Hematopoietic multipotent progenitor cell treated with erythropoietin and hydrocortisone succinate and interleukin-3 and kit ligand, for 17 days (in vitro differentiated cells): Measurements from ENCODE around the gene CGREF1.
A peak's percentile ranks its signal among the peaks of the same experiment; 100 is the strongest.
"Not testable (repeated sequence)": the region's sequence is repeated elsewhere in the genome, so short reads cannot be mapped to it uniquely, and the experiment has no call there.

Source experiments
- DNase-seq: peaks from one replicate; pipeline ENCODE4 v3.0.0-alpha.2; 2015; ENCODE audit warnings: low spot score

Gene CGREF1

GRCh38 chr2:27111392-27112078 lies 7.4 kb downstream of the CGREF1 start:
- DNase-seq = not testable (repeated sequence)

GRCh38 chr2:27110603-27111352 lies 8.2 kb downstream of the CGREF1 start:
- not testable (repeated sequence) for DNase-seq

GRCh38 chr2:27109083-27109482 lies 9.8 kb downstream of the CGREF1 start:
- no peak for DNase-seq

- DNase-seq = no peak
Measured at GRCh38 chr2:27108221-27108620, 10.7 kb downstream of the CGREF1 start.

- no peak for DNase-seq
Measured at GRCh38 chr2:27105981-27106380, 12.9 kb downstream of the CGREF1 start.

- no peak for DNase-seq
Measured at GRCh38 chr2:27102329-27102728, 16.6 kb downstream of the CGREF1 start.

GRCh38 chr2:27100036-27100435 lies 18.9 kb downstream of the CGREF1 start:
- DNase-seq = no peak

- DNase-seq = no peak
Measured at GRCh38 chr2:27099334-27099955, 19.5 kb downstream of the CGREF1 start.

- no peak for DNase-seq
Measured at GRCh38 chr2:27097341-27097740, 21.6 kb downstream of the CGREF1 start.

GRCh38 chr2:27096748-27097297 lies 22.1 kb downstream of the CGREF1 start:
- DNase-seq = no peak

- DNase-seq = peak; percentile 29
Measured at GRCh38 chr2:27095745-27096651, 22.9 kb downstream of the CGREF1 start.

- no peak for DNase-seq
Measured at GRCh38 chr2:27095427-27095744, 23.5 kb downstream of the CGREF1 start.

GRCh38 chr2:27094353-27094984 lies 24.5 kb downstream of the CGREF1 start:
- no peak for DNase-seq

GRCh38 chr2:27093430-27094352 lies 25.2 kb downstream of the CGREF1 start:
- DNase-seq = no peak

GRCh38 chr2:27092696-27093429 lies 26.1 kb downstream of the CGREF1 start:
- no peak for DNase-seq

- DNase-seq = no peak
Measured at GRCh38 chr2:27091746-27092695, 26.9 kb downstream of the CGREF1 start.

- DNase-seq = no peak
Measured at GRCh38 chr2:27089111-27089954, 29.6 kb downstream of the CGREF1 start.

- DNase-seq = no peak
Measured at GRCh38 chr2:27088634-27089033, 30.3 kb downstream of the CGREF1 start.
